ENCODE measurements around the gene USP47.

- no peak for TF ChIP-seq REST (IDR thresholded peaks at IDR 0.05; ENCODE audit: insufficient read depth in 1 of 2, low read depth in 2 of 2, low read length in 1 of 2)
- no peak for TF ChIP-seq CTCF (IDR thresholded peaks at IDR 0.05)
Observed at GRCh38 chr11:11910541-11910940, 68.8 kb downstream of the USP47 start.

All from Panc1 (cell line).